HG03280 (cell line): ENCODE measurements around the gene STAU1.
"Not testable (repeated sequence)": the region's sequence is repeated elsewhere in the genome, so short reads cannot be mapped to it uniquely, and the experiment has no call there.

ENCODE experiments used
- ATAC-seq: cut with Tn5 transposase; IDR thresholded peaks from one replicate; pipeline ENCODE4 v1.9.1; 2021; ENCODE audit warnings: mild to moderate bottlenecking, moderate library complexity; ENCODE audit not compliant: unreplicated experiment

Gene STAU1

DNA sequence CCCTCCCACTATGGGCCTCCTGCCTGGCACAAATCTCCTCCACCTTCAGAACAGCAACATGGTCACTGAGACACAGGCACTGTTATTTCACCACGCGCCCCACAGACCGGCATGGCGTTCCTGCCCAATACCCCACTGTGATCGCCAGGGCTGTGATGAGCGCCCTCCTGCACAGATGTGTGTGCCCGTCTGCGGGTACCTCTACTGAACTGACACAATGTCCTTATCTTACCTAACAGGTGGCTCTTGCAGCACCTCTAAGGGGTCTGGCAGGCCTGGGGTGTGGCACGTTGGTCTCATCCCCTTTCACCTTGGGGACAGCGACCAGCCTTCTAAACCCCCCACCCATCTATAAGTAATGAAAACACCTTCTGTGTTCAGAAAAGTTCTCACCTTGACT lies 64.2 kb downstream of the STAU1 start:
- ATAC-seq, result no peak

DNA sequence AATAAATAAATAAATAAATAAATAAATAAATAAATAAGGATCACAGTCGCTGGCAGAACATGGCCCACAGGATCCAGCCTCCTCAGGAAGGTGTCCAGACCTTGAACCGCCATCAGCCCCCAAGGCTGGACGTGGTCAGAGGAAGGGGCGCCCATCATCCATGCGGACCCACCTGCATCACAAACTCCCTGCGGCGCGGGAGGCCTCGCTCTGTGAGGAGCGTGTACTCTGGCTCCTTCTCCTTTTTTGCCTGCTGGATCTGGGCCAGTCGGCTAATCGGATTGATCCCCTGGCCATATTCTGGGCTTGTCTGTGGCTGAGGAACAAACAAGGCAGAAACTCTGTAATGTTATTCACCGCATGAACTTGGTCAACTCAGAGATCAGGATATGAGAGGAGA lies 65.2 kb downstream of the STAU1 start:
- ATAC-seq, result no peak

DNA sequence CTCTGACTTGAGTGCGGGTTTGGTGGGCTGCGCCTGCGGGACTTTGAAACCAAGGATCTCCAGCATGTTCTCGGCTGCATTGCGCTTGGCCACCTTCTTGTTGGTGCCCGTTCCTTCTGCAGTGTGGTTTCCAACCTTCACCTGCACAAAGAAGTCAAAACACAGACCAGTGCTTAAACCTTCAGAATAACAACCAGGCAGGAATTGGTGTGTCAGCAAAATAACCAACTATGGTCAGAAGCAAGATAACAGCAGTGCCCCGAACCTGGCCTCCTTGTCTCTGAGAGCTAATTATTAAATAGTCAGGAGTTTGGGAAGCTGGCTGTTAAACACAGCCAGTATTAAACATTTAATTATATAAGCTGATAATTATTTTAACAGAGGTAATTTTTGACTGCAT lies 68.1 kb downstream of the STAU1 start:
- ATAC-seq, result no peak

DNA sequence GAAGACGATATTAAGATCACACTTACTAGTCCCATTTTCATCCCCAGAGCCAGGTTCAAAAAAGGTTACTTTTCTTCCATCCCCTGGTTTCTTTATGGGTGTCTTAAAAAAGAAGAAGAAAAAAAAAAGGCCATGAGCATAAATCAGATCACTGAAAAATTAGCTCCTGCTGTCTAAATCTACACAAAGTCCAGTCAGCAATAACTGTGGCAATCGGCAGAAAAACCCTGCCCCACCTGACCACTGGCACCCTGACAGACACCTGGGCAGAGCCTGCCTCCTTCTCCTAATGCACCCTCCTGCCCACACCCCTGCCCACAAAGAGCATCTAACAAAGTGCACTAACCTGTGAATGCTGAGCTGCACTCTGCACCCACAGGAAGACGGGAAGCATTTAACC lies 69.8 kb downstream of the STAU1 start:
- no peak for ATAC-seq

DNA sequence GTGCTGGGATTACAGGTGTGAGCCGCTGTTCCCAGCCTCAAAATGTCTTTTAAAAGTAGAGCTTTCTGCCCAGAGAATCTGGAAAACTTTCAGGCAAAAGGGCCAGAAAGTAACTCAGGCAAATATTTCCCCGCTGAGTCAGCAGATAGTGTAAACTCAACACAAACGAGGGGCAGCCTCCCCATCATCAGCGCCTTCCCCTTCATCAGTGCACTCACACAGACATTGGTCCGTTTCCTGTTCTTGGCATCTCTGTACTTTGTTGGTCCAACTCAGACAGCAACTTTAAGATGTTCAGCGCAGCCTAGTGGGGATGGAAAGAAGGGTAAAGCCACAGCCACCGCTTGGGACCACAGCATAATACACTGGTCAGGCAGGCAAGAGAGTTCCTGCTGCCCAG lies 72.6 kb downstream of the STAU1 start:
- ATAC-seq, result no peak

DNA sequence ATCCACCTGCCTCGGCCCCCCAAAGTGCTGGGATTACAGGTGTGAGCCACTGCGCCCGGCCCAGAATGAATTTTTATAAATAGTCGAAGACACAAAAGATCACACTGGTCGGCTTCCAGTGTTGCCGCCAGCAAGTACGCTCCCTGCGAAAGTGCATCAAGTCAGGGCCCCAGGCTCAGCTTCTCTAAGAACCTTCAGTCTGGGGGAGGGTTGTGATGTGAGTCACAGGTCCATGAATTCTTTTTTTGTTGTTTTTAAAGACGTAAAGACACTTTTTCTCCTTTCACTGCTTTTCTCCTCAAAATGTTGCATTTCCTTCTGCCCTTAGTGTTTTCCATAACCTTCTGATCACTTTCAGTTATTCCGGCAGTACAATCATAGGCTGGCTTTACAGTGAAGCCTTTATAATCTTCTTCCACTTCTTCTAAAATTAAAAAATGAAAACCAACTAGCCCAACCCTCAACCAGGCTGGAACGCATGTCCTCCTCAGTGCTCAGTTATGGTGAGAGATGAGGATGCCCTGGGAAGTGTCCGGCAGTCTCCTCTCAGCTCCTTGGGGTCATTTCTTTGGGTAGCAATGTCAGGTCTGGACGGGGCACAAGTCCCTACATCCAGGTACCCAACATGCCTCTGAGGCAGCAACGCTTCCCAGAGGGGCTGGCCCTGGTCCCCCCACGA lies 75.4 kb downstream of the STAU1 start:
- ATAC-seq, result no peak

DNA sequence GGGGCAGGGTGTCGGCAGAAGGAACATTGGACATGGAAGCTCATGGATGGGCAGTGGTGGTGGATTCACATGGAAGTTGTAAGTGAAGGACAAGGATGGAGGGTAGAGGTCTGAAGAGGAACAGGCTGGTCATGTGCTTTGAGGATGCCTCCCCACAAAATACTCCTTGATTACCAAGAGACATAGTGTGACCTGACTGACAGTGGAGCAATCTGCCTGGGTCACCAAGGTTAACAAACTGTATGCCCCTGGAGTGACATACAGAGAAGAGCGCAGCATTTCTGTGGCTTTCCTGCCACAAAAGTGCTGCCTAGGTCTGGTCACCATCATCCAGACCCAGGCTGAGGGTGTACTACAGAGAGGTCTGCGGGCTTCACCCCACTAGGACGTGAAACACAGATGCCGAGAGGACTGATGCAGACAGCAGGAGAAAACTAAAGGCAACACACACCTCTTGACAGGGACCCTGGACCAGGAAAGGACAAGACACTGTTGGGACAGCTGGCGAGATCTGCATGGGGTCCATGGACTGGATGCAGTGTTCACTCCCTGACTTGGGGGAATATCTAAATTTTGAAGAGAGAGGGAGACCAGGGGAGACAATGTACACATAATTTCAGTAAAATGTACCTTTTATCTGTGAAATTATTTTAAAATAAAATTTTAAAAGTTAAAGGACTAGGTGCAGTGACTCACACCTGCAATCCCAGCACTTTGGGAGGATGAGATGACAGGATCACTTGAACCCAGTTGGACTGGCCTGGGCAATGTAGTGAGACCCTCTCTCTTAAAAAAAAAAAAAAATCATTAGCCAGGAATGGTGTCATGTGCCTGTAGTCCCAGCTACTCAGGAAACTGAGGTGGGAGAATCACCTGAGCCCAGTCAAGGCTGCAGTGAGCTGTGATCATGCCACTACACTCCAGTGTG lies 77.1 kb downstream of the STAU1 start:
- ATAC-seq, result no peak

DNA sequence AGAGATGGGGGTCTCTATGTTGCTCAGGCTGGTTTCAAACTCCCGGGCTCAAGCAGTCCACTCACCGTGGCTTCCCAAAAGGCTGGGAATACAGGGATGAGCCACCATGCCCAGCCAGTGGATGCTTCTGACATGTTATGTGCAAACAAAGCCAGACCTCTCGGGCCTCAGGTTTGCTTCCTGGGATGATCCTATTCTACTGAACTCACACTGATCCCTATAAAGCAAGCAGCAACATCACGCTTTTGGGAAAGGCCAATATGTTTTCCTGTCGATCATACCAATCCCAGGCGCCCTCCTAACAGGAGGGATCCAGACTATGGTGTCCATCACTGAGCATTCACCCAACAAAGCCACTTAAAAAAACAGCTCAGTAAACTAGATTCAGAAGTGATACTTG lies 81.8 kb downstream of the STAU1 start:
- no peak for ATAC-seq

DNA sequence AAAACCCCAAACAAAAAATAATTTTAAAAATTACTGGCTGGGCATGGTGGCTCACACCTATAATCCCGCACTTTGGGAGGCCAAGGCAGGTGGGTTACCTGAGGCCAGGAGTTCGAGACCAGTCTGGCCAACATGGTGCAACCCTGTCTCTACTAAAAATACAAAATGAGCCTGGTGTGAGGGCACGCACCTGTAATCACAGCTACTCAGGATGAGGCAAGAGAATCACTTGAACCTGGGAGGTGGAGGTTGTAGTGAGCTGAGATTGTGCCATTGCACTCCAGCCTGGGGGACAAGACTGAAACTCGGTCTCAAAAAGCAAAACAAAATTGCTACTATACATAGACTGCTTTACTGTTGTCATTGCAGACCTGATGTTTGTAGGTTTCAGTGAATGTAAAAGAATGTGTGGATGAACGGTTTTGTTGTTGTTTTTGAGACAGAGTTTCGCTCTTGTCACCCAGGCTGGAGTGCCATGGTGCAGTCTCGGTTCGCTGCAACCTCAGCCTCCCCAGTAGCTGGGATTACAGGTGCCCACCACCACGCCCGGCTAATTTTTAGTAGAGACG lies 83.1 kb downstream of the STAU1 start:
- not testable (repeated sequence) for ATAC-seq

DNA sequence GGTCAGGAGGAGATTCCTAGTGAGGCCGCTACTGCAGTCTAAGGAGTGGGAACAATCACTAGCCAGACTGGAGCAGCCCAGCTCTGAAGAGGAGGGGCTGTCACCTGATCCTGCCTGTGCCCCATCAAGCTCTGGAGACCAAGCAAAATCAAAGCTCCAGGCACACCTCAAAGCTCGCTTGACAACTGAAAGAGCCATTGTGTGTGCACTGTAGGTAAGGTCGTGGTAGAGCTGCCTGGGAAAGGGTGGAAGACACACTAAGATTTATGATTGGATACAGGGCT lies 83.8 kb downstream of the STAU1 start:
- no peak for ATAC-seq

DNA sequence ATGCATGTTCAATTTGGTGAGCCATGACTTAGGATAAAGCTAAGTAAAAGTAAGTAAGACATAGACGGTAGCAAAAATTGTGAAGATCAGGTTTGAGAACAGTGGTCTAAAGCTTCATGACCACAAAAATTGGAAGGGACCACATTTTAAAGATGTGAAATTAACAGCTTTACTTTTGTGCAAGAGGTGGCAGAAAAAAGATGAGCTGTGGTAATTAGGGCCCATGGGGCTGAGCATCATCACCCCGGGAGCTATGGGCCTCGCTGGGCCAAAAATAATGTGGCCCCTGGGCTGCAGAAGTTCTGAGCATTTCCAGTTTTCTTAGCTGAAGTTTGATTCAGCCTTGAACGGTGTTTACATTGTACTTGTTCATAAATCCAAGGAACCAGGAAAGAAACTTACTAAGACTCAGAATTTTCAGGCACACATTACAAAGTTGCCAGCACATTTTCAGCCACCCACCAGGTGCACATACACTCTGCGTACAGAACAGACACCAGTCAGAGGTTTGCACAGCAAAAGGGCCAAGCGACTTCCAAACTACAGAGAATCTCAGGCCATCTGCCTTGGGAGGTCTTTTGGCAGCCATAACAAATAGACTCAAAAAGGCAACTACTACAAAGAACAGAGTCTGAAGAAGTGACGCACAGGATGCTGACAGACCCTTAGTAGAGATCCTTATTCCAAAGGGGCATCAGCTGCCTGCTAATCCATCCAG lies 84.3 kb downstream of the STAU1 start:
- ATAC-seq, result no peak

DNA sequence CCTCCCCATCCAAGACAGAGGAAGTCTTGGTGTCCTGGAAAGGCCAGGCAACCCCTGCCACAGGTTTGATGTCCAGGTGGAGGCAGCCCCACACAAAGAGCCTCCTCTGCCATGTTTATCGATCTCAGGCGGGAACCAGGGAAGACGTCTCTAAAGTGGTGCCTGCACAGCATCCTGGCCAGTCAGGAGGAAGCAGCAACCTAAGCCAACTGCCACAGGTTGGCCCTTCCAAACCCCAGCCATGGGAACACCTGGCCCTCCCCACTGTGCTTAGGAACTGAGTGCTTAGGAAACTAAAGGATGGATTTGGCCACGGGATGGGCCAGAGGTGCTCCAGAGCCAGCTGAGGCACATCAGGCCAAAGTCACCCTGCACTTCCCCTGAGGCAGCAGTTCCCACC lies 85.1 kb downstream of the STAU1 start:
- ATAC-seq, result no peak

DNA sequence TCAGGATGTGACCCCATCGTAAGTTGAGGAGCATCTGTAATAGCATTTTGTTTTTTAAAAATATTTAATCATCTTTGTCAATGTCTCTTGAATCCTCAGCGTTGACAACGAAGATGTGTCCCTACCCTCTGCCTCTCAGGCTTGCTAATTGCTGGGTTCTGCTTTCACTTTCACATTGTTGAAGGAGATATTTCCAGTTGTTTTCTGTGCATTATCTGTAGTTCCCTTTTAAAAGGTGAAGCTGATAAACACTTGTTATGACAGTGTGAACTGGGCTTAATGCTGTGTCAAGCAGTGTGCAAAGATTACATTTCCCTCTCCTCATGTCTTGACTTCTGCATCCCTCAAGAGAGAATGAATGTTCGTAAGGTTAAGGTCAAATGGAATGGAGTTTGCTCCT lies 87.2 kb downstream of the STAU1 start:
- ATAC-seq, result no peak

DNA sequence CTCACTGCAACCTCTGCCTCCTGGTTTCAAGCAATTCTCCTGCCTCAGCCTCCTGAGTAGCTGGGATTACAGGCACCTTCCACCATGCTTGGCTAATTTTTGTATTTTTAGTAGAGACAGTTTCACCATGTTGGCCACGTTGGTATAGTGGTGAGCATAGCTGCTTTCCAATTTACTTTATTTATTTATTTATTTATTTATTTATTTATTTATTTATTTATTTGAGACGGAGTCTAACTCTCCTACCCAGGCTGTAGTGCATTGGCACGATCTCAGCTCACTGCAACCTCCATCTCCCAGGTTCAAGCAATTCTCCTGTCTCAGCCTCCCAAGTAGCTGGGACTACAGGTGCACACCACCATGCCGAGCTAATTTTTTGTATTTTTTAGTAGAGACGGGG lies 87.8 kb downstream of the STAU1 start:
- not testable (repeated sequence) for ATAC-seq

DNA sequence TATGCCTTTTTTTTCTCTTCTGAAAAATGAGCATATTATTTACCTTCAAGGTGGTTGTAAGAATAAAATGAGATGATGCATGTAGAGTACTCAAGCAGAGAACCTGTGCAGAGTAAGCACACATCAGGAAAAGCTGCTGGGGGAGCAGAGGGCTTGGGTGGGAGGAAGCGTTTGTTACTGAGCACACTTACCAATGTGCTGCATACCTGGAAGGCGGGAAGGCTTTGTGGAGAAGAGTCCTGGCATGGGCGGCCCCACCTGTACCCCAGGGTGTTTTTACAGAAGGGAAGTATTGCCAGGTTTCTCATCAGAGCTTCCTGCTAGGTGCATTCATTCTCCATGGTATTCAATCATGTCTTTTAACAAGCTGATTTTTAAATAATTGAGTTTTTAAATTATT lies 89.1 kb downstream of the STAU1 start:
- no peak for ATAC-seq

DNA sequence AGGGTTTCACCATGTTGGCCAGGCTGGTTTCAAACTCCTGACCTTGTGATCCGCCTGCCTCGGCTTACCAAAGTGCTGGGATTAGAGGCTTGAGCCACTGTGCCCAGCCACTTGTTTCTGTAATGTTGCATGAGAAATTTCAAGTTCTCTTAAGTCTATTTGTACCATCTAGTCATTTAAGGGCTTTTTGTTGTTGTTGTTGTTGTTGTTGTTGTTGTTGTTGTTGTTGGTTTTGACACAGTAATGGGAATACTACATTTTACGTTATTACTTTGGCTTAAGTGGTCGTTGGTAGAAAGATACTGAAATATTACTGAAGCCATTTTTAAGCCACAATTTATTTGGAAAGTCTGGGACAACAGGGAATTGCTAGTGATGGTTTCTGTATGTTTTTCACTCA lies 90.0 kb downstream of the STAU1 start:
- no peak for ATAC-seq

DNA sequence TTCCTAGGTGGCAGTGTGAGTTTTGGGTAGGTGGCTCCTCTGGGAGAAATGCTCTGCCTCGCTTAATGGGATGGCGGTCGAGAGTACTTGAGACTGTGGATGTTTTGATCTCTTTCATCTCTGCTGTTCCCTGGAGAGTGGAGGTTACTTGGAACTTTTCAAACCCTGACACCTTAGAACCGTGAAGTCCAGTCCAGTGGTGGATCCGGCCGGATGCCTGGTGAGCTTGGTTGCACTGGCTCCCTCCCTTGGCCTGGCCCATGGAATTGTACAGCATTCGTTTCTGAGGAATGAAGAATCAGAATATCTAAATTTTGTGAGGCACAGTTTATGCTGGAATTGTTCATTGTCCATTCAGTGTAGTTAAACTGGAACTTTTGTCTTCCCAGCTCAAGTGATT lies 91.0 kb downstream of the STAU1 start:
- ATAC-seq, result no peak

DNA sequence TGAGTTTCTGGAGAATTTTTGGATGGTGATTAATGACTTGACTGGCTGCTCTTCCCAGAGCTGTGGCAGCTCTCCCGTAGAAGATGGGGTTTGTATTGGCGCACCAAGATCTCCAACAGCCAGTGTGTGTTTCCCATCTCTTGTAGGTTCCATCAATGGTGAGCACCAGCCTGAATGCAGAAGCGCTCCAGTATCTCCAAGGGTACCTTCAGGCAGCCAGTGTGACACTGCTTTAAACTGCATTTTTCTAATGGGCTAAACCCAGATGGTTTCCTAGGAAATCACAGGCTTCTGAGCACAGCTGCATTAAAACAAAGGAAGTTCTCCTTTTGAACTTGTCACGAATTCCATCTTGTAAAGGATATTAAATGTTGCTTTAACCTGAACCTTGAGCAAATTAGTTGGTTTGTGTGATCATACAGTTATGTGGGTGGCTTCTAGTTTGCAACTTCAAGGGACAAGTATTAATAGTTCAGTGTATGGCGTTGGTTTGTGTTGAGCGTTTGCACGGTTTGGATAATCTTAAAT lies 91.9 kb downstream of the STAU1 start:
- ATAC-seq, result no peak

DNA sequence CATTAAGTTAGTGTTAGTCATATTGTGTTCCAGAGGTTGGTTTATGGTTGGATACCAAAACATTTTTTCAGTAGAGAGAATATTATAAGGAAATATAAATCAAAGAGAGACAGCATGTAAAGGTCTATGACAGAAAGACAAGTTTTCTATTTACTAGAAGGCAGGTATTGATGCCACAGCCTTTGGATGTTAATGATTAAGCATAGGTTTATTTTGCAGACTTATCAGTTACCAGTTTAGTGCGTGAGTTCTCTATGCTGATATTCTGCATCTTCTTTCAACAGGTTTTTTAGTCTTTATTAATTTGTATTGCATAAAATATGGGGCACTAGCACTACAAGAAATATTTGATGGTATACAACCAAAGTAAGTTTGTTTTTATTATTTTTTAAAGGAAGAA lies 96.4 kb downstream of the STAU1 start:
- ATAC-seq, result no peak

DNA sequence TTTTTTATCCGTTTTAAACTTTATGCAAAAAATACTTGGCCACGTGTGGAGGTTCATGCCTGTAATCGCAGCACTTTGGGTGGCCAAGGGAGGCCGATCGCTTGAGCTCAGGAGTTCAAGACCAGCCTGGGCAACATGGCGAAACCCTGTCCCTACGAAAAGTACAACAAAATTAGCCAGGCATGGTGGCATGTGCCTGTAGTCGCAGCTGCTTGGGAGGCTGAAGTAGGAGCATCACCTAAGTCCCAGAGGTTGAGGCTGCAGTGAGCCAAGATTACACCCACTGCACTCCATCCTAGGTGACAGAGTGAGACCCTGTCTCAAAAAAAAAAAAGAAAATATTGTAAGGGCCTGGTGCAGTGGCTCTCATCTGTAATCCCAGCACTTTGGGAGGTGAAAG lies 97.0 kb downstream of the STAU1 start:
- no peak for ATAC-seq

DNA sequence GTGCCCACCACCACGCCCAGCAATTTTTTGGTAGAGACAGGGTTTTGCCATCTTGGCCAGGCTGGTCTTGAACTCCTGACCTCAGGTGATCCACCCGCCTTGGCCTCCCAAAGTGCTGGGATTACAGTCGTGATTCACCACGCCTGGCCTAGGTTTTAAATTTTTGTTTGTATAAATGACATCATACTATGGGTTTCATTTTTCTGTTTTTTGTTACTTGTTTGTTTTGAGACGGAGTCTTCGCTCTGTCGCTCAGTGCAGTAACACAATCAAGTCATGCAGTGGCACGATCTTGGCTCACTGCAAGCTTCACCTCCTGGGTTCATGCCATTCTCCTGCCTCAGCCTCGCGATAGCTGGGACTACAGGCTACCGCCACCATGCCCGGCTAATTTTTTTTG lies 105.8 kb downstream of the STAU1 start:
- not testable (repeated sequence) for ATAC-seq
